Measurements from ENCODE around the gene NIPAL1.

DNA sequence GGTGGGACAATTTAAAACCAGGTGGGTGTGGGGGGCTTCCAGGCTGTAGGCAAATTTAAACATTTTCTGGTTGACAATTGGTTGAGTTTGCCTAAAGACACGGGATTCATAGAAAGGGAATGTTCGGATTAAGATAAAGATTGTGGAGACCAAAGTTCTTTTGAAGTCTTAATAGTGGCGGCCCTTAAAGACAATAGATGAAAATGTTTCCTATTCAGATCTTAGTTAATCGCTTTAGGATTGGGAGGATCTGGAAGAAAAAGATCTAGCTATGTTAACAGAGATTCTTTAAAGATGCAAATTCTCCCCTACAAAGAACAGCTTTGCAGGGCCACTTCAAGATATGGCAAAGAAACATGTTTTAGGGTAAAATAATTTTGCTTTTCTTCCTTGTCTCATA, 4.8 kb upstream of the NIPAL1 start:
- TF ChIP-seq, protein P1, sequence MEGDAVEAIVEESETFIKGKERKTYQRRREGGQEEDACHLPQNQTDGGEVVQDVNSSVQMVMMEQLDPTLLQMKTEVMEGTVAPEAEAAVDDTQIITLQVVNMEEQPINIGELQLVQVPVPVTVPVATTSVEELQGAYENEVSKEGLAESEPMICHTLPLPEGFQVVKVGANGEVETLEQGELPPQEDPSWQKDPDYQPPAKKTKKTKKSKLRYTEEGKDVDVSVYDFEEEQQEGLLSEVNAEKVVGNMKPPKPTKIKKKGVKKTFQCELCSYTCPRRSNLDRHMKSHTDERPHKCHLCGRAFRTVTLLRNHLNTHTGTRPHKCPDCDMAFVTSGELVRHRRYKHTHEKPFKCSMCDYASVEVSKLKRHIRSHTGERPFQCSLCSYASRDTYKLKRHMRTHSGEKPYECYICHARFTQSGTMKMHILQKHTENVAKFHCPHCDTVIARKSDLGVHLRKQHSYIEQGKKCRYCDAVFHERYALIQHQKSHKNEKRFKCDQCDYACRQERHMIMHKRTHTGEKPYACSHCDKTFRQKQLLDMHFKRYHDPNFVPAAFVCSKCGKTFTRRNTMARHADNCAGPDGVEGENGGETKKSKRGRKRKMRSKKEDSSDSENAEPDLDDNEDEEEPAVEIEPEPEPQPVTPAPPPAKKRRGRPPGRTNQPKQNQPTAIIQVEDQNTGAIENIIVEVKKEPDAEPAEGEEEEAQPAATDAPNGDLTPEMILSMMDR (IDR thresholded peaks at IDR 0.05; ENCODE audit: poor library complexity, severe bottlenecking) = no peak
- TF ChIP-seq RAD21 (conservative IDR thresholded peaks at IDR 0.05) (no peak), POLR2AphosphoS5 (IDR thresholded peaks at IDR 0.05) (no peak)
- TF ChIP-seq, protein P2, sequence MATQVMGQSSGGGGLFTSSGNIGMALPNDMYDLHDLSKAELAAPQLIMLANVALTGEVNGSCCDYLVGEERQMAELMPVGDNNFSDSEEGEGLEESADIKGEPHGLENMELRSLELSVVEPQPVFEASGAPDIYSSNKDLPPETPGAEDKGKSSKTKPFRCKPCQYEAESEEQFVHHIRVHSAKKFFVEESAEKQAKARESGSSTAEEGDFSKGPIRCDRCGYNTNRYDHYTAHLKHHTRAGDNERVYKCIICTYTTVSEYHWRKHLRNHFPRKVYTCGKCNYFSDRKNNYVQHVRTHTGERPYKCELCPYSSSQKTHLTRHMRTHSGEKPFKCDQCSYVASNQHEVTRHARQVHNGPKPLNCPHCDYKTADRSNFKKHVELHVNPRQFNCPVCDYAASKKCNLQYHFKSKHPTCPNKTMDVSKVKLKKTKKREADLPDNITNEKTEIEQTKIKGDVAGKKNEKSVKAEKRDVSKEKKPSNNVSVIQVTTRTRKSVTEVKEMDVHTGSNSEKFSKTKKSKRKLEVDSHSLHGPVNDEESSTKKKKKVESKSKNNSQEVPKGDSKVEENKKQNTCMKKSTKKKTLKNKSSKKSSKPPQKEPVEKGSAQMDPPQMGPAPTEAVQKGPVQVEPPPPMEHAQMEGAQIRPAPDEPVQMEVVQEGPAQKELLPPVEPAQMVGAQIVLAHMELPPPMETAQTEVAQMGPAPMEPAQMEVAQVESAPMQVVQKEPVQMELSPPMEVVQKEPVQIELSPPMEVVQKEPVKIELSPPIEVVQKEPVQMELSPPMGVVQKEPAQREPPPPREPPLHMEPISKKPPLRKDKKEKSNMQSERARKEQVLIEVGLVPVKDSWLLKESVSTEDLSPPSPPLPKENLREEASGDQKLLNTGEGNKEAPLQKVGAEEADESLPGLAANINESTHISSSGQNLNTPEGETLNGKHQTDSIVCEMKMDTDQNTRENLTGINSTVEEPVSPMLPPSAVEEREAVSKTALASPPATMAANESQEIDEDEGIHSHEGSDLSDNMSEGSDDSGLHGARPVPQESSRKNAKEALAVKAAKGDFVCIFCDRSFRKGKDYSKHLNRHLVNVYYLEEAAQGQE (IDR thresholded peaks at IDR 0.05; ENCODE audit: borderline replicate concordance) = no peak

Measured in neural cell (in vitro differentiated cells).